Measurements from ENCODE around the gene GRIK4.

Gene GRIK4

DNA sequence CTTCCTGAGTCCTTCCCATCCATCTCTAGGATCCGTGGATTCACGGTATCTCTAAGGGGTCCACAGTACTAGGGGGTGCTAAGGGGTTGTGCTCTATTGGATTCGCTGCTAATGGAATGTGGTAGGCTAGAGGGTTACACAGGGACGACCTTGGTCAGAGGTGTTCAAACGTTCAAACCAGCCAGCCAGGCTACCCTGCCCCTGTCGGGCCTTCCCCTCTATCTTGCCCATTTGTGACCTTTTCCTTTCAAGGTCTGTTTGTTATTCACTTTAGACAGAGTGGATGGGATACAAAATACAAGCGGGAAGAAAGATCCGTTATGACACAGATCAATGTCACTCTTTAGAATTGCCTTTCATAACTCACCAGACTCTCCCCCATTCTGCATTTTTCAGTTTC lies 306.5 kb downstream of the GRIK4 start:
- TF ChIP-seq, protein P1, sequence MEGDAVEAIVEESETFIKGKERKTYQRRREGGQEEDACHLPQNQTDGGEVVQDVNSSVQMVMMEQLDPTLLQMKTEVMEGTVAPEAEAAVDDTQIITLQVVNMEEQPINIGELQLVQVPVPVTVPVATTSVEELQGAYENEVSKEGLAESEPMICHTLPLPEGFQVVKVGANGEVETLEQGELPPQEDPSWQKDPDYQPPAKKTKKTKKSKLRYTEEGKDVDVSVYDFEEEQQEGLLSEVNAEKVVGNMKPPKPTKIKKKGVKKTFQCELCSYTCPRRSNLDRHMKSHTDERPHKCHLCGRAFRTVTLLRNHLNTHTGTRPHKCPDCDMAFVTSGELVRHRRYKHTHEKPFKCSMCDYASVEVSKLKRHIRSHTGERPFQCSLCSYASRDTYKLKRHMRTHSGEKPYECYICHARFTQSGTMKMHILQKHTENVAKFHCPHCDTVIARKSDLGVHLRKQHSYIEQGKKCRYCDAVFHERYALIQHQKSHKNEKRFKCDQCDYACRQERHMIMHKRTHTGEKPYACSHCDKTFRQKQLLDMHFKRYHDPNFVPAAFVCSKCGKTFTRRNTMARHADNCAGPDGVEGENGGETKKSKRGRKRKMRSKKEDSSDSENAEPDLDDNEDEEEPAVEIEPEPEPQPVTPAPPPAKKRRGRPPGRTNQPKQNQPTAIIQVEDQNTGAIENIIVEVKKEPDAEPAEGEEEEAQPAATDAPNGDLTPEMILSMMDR (IDR thresholded peaks at IDR 0.05; ENCODE audit: insufficient read depth, low read depth, low read length, missing control alignments) = no peak
- H3K4me3 ChIP-seq (ENCODE audit: low read length) = no peak overlapping the region
- no peak for DNase-seq (ENCODE audit: low read depth)

DNA sequence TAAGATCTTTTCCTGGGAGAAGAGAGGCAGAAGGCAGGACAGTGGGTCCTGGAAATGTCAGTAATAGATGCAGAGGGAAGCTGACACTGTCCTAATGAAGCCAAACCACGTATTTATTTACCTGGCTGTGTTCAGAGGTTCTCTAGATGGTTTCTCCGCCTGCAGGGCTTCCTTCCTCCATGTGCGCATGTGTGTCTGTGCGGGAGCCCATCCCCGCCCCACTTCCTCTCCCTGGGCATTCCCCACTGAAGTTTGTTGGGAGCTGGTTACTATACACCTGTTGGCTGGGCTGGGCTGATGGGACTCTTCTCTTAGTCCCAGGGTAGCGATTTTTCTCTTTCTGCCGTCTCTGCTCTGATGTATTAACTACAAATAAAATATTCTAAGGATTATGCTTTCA lies 307.5 kb downstream of the GRIK4 start:
- no peak for DNase-seq (ENCODE audit: low read depth)
- no peak overlapping the region for H3K4me3 ChIP-seq (ENCODE audit: low read length)
- TF ChIP-seq, protein P1 (IDR thresholded peaks at IDR 0.05; ENCODE audit: insufficient read depth, low read depth, low read length, missing control alignments) = no peak

DNA sequence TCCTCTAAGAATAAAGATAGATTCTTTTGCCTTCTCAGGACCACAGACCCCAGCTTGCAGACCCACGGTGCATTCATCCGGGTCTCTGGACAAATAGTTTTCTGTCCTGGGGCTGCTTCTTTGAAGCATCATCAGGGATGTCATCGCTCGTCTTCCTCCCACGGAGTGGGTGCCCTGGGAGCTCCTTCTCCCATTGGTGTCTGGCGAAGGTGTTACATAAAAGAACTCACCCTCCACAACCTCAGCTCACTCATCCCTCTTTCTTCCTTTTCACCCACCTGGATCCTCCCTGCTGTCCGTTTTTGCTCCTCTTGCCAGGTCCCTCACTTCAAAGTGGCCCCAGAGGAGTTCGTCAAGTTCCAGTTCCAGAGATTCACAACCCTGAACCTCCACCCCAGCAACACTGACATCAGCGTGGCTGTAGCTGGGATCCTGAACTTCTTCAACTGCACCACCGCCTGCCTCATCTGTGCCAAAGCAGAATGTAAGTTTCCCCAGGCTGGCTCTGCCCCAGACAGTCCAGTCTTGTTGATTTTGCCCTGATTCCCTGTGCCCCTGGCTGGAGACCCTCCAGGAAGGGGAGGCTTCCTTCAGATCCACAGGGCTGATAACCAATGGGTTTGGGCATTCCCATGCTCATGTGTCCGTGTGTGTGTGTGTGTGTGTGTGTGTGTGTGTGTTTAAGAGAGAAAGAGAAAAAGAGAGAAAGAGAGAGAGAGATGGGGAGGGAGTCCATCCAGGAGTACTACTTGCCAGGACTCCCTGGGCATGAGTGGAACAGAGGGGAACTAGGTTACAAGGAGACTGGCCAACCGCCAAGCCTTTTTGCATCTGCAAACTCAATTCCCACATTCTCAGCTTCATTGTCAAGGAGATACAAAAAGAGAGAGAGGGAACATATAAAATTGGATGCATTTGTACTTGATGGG lies 308.2 kb downstream of the GRIK4 start:
- no peak overlapping the region for H3K4me3 ChIP-seq (ENCODE audit: low read length)
- TF ChIP-seq, protein P1 (IDR thresholded peaks at IDR 0.05; ENCODE audit: insufficient read depth, low read depth, low read length, missing control alignments) = no peak
- no peak for DNase-seq (ENCODE audit: low read depth)

DNA sequence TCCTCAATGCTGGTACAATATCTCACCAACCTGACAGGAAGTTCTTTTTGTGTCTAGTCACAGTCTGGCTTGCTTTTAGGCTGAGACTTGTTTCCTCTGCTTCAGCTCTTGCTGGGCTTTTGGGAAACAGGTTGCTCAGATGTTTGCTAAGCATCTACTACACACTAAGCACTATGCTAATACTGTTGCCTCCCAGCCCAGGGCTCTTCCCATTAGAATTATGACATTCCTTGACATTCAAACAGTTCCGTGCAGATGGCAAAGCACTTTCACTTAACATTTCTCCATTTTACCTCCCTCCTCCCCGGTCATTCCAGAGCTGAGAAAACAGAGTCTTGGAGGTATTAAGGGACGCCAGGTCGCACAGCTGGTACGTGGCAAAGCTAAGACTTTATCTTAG lies 311.6 kb downstream of the GRIK4 start:
- TF ChIP-seq, protein P1 (IDR thresholded peaks at IDR 0.05; ENCODE audit: insufficient read depth, low read depth, low read length, missing control alignments) = no peak
- no peak overlapping the region for H3K4me3 ChIP-seq (ENCODE audit: low read length)
- DNase-seq (ENCODE audit: low read depth) = no peak

DNA sequence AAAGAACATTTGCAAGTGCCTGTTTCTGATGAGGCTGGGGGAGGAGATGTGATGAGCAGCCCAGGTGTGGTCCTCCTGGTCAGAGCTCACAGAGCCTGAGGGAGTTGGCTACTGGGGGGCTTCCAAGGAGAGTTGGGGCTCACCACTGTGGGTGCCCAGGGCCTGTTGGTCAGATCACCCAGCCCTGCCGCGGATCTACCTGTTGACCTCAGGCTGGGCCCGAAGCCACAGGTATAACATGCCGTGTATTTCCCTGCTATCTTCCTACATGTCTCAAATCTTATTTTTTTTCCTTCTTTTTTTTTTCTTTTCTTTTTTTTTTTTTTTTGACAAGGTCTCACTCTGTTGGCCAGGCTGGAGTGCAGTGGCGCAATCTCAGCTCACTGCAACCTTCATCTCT lies 312.7 kb downstream of the GRIK4 start:
- DNase-seq (ENCODE audit: low read depth) = no peak
- no peak overlapping the region for H3K4me3 ChIP-seq (ENCODE audit: low read length)
- TF ChIP-seq, protein P1 (IDR thresholded peaks at IDR 0.05; ENCODE audit: insufficient read depth, low read depth, low read length, missing control alignments) = no peak

DNA sequence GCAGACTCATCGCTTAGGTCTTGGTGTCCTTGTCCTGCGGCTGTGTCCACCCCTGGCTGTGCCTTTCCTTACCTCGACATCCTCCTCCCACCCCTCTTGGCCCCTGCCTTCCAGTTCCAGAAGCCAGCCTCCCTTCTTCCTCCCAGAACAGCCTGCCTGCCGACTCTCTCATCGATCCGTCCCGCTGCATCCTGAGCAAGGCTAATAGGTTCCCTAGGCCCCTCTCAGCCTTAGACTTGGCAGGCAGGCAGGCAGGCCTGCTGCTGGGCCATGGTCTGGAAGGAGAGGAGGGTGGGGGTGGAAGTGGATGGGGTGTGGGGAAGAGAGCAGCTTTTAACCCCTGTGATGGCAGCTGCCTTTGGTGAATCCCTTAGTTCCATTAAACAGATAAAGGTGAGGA lies 315.6 kb downstream of the GRIK4 start:
- TF ChIP-seq, protein P1 (IDR thresholded peaks at IDR 0.05; ENCODE audit: insufficient read depth, low read depth, low read length, missing control alignments) = no peak
- no peak overlapping the region for H3K4me3 ChIP-seq (ENCODE audit: low read length)
- no peak for DNase-seq (ENCODE audit: low read depth)

DNA sequence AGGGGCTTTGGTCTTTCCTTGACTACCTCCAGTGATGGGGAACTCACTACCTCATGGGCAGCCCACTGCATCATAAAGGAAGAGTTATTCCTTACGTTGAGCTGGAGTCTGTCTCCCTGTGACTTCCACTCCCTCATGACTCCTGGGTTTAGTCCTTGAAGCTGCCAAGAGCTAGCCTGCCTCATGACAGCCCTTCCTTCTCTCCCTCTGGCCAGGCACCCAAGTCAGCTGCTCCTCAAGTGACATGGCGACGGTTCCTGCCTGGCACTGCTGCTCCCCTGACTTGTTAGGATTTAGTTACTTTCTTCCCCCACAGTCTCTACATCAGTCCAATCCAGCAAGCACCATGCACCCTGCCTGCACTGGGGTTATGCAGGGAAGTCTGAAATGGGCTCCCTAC lies 316.3 kb downstream of the GRIK4 start:
- DNase-seq (ENCODE audit: low read depth) = no peak
- H3K4me3 ChIP-seq (ENCODE audit: low read length) = no peak overlapping the region
- TF ChIP-seq, protein P1 (IDR thresholded peaks at IDR 0.05; ENCODE audit: insufficient read depth, low read depth, low read length, missing control alignments) = no peak
